K562 (cell line): ENCODE data around the gene UBXN1. TPM values are rescaled to one million over a fixed set of nuclear protein-coding genes. Genes with fewer than 3 reads are reported as not detected.

Source experiments
- NR2C1 ChIP-seq, 2 experiments: fragments of 450-650 bp; IDR thresholded peaks; 2 replicates each; pipeline ENCODE4 v1.6.1; 2017; ENCODE audit warnings: mild to moderate bottlenecking in 2 of 2, antibody characterized with exemption in 1 of 2, inconsistent platforms in 1 of 2, missing compliant biosample characterization in 1 of 2, missing genetic modification characterization in 1 of 2
- ZNF263 ChIP-seq: sonication (generic); formaldehyde crosslinking; IDR thresholded peaks from 2 replicates; pipeline ENCODE4 v1.8.0; 2022; ENCODE audit warnings: mild to moderate bottlenecking, missing genetic modification reagents, borderline replicate concordance
- polyA plus RNA-seq, 8 experiments: library from polyadenylated mRNA; depleted of rRNA in 4 of 8; stranded (reverse) in 5 of 8; unstranded in 3 of 8; fragments of >200 nt; fragmentation: Nextera tagmentation in 2 of 8; fragmentation: Illumina TruSeq in 1 of 8; extraction: Ambion mirVana in 2 of 8; extraction: Trizol in 1 of 8; gene quantifications; 2 replicates each; pipeline versions ENCODE4 v1.2.1 to v1.2.3, GENCODE V29; 2011 to 2014; ENCODE audit warnings: inconsistent platforms in 1 of 8, missing spikeins in 1 of 8
- total RNA-seq, 7 experiments: library from RNA; depleted of rRNA in 6 of 7; stranded (reverse); fragments of >200 nt in 6 of 7; fragmentation: Illumina TruSeq in 2 of 7; extraction: Trizol in 2 of 7; gene quantifications; 2 replicates each; pipeline versions ENCODE4 v1.2.1 to v1.2.3, GENCODE V29; 2011 to 2021; ENCODE audit warnings: low replicate concordance in 1 of 7
- TF ChIP-seq, protein P1 (sequence below), 2 experiments: IDR thresholded peaks; 2 replicates each; pipeline ENCODE4 v1.6.1; 2012; ENCODE audit warnings: improper control_type of control experiment in 2 of 2, low read depth in 2 of 2, low read length in 2 of 2, borderline replicate concordance in 1 of 2
- TF ChIP-seq, protein P2 (sequence below): sonication (generic); formaldehyde crosslinking; IDR thresholded peaks from 2 replicates; pipeline ENCODE4 v1.8.0; 2022; ENCODE audit warnings: mild to moderate bottlenecking, missing genetic modification reagents

UBXN1 gene
- total and polyA plus RNA-seq, 9 of the 15 experiments (the other 6 are each of a cell fraction or from before 2014, with no cell fraction given) = 4.8 to 263 (median 99.7) TPM

DNA sequence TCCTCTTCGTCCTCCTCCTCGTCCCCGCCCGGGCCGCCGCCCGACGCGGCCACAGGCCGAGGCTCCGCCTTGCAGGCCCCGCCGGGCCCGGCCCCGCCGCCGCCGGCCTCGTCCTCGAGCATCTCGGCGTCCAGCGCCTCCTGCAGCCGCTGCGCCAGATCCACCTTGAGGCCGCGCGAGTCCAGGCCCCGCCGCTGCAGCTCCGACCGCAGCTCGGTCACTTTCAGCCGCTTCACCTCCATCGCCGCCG, 48.0 kb upstream of the UBXN1 start (continued):
- TF ChIP-seq, protein P1, sequence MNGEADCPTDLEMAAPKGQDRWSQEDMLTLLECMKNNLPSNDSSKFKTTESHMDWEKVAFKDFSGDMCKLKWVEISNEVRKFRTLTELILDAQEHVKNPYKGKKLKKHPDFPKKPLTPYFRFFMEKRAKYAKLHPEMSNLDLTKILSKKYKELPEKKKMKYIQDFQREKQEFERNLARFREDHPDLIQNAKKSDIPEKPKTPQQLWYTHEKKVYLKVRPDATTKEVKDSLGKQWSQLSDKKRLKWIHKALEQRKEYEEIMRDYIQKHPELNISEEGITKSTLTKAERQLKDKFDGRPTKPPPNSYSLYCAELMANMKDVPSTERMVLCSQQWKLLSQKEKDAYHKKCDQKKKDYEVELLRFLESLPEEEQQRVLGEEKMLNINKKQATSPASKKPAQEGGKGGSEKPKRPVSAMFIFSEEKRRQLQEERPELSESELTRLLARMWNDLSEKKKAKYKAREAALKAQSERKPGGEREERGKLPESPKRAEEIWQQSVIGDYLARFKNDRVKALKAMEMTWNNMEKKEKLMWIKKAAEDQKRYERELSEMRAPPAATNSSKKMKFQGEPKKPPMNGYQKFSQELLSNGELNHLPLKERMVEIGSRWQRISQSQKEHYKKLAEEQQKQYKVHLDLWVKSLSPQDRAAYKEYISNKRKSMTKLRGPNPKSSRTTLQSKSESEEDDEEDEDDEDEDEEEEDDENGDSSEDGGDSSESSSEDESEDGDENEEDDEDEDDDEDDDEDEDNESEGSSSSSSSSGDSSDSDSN (IDR thresholded peaks at IDR 0.05; ENCODE audit: borderline replicate concordance in 1 of 2, low read depth in 2 of 2, low read length in 2 of 2) = peak; percentile 48 to 83; a peak in 3 of 4 replicates
- peak; percentile 11; the same call in 1 of the 2 replicates for TF ChIP-seq ZNF263 (CRISPR knock-in tag)
- TF ChIP-seq, protein P2, sequence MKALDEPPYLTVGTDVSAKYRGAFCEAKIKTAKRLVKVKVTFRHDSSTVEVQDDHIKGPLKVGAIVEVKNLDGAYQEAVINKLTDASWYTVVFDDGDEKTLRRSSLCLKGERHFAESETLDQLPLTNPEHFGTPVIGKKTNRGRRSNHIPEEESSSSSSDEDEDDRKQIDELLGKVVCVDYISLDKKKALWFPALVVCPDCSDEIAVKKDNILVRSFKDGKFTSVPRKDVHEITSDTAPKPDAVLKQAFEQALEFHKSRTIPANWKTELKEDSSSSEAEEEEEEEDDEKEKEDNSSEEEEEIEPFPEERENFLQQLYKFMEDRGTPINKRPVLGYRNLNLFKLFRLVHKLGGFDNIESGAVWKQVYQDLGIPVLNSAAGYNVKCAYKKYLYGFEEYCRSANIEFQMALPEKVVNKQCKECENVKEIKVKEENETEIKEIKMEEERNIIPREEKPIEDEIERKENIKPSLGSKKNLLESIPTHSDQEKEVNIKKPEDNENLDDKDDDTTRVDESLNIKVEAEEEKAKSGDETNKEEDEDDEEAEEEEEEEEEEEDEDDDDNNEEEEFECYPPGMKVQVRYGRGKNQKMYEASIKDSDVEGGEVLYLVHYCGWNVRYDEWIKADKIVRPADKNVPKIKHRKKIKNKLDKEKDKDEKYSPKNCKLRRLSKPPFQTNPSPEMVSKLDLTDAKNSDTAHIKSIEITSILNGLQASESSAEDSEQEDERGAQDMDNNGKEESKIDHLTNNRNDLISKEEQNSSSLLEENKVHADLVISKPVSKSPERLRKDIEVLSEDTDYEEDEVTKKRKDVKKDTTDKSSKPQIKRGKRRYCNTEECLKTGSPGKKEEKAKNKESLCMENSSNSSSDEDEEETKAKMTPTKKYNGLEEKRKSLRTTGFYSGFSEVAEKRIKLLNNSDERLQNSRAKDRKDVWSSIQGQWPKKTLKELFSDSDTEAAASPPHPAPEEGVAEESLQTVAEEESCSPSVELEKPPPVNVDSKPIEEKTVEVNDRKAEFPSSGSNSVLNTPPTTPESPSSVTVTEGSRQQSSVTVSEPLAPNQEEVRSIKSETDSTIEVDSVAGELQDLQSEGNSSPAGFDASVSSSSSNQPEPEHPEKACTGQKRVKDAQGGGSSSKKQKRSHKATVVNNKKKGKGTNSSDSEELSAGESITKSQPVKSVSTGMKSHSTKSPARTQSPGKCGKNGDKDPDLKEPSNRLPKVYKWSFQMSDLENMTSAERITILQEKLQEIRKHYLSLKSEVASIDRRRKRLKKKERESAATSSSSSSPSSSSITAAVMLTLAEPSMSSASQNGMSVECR = no peak
- no peak for TF ChIP-seq NR2C1 (IDR thresholded peaks at IDR 0.05)
- TF ChIP-seq NR2C1 (tag; IDR thresholded peaks at IDR 0.05) = no peak
